T-cell (primary cell): ENCODE measurements around the gene SLC25A20. TPM values are rescaled to one million over a fixed set of nuclear protein-coding genes. Genes with fewer than 3 reads are reported as not detected.

Experiments used
- ATAC-seq, 4 experiments: fragments of 200-7000 bp in 3 of 4; fragments of 150-1000 bp in 1 of 4; cut with Tn5 transposase; replicated peaks in 1 of 4; 1 replicate in 3 of 4; 2 replicates in 1 of 4; pipeline ENCODE4 v1.10.0; 2021; ENCODE audit warnings: moderate library complexity in 3 of 4, mild to moderate bottlenecking in 2 of 4, moderate number of reproducible peaks in 1 of 4
- CTCF ChIA-PET, 2 donors: fragments of 300-600 bp; sonication (Branson Sonifier 250); formaldehyde crosslinking; loops; one replicate each; lab custom pipeline; 2022; ENCODE audit warnings: antibody characterized with exemption in 2 of 2; lab: Charles Lee
- POLR2A ChIA-PET, 2 donors: fragments of 300-600 bp; sonication (Branson Sonifier 250); formaldehyde crosslinking; loops; one replicate each; lab custom pipeline; 2022; ENCODE audit warnings: antibody characterized with exemption in 2 of 2; lab: Charles Lee
- DNase-seq, 35 experiments: peaks; one replicate each; pipeline versions ENCODE4 v3.0.0 to v3.0.0-alpha.2; 2013 to 2023
- H3K27ac ChIP-seq: one replicate; pipeline ENCODE4 v1.5.1; 2013; ENCODE audit warnings: low read length
- H3K27me3 ChIP-seq, 2 experiments: replicated peaks in 1 of 2; 1 replicate in 1 of 2; 2 replicates in 1 of 2; pipeline versions ENCODE4 v1.6.1 to v1.7.0; 2013; ENCODE audit warnings: low read length in 1 of 2, mixed read lengths in 1 of 2; ENCODE audit not compliant: control insufficient read depth in 2 of 2, insufficient read depth in 2 of 2; ENCODE audit errors: extremely low read depth in 1 of 2
- H3K36me3 ChIP-seq, 2 donors: 1 replicate in 1 of 2; 2 replicates in 1 of 2; pipeline versions ENCODE4 v1.6.1 to v1.7.0; 2013; ENCODE audit warnings: low read length in 1 of 2; ENCODE audit not compliant: control insufficient read depth in 2 of 2, insufficient read depth in 1 of 2; ENCODE audit errors: extremely low read depth in 1 of 2
- H3K4me1 ChIP-seq, 2 experiments: 1 replicate in 1 of 2; 2 replicates in 1 of 2; pipeline versions ENCODE4 v1.6.1 to v1.7.0; 2013; ENCODE audit warnings: low read length in 2 of 2, mixed read lengths in 1 of 2; ENCODE audit not compliant: insufficient read depth in 2 of 2, control insufficient read depth in 1 of 2; ENCODE audit errors: extremely low read depth in 1 of 2
- H3K4me3 ChIP-seq, 2 donors: 1 replicate in 1 of 2; 2 replicates in 1 of 2; pipeline versions ENCODE4 v1.5.1 to v1.7.0; 2013; ENCODE audit warnings: mild to moderate bottlenecking in 2 of 2, low read length in 1 of 2, moderate library complexity in 1 of 2; ENCODE audit not compliant: control insufficient read depth in 1 of 2; ENCODE audit errors: extremely low read depth in 1 of 2
- H3K9me3 ChIP-seq: 2 replicates; pipeline ENCODE4 v1.7.0; 2013
- H3K27ac Mint-ChIP-seq, 2 donors: one replicate each; pipeline ENCODE4 v1.8.0; 2020 to 2021; ENCODE audit warnings: mild to moderate bottlenecking in 2 of 2, mixed read lengths in 2 of 2
- H3K27me3 Mint-ChIP-seq, 2 donors: one replicate each; pipeline ENCODE4 v1.8.0; 2021 to 2022; ENCODE audit warnings: mixed read lengths in 2 of 2
- H3K36me3 Mint-ChIP-seq: one replicate; pipeline ENCODE4 v1.8.0; 2021; ENCODE audit warnings: mixed read lengths
- H3K4me1 Mint-ChIP-seq, 3 donors: one replicate each; pipeline ENCODE4 v1.8.0; 2020 to 2022; ENCODE audit warnings: mixed read lengths in 3 of 3, mild to moderate bottlenecking in 1 of 3
- H3K4me3 Mint-ChIP-seq, 3 donors: one replicate each; pipeline ENCODE4 v1.8.0; 2020 to 2022; ENCODE audit warnings: mild to moderate bottlenecking in 3 of 3, mixed read lengths in 3 of 3, moderate library complexity in 3 of 3
- H3K9me3 Mint-ChIP-seq, 3 donors: one replicate each; pipeline ENCODE4 v1.8.0; 2020 to 2022; ENCODE audit warnings: mixed read lengths in 3 of 3
- WGBS: methylation state at CpG from one replicate; pipeline ENCODE4 v1.1.5; 2013; ENCODE audit warnings: missing lambda C conversion rate; ENCODE audit not compliant: insufficient coverage; 5-methylcytosine and 5-hydroxymethylcytosine counted together
- total RNA-seq, 35 experiments: library from RNA in 6 of 35; stranded (reverse) in 6 of 35; fragments of 120-200 nt in 1 of 35; gene quantifications; one replicate each; pipeline versions ENCODE4 v1.2.1 to v1.2.4 and lab custom pipeline; 2013 to 2026

SLC25A20 gene
- total RNA-seq, 5 donors from 2014 or later (not counting 1 experiment from before 2014, with no cell fraction given), result 9.4 to 18.2 (median 14.7) TPM

DNA sequence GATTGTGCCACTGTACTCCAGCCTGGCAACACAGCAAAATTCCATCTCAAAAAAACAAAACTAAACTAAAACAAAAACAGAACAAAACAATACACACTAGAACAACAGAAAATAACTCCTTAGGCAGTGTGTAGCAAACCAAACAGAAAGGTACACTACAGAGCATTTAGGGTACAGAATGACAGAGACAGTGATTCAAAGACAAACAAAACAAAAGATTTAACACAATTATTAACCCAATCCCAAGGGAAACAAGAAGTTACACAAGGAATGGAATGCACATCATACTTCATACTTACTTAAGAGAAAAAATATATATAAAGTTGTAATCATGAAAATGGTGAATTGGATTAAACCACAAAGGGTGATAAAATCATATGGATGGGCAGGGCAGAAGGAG, 12.9 kb downstream of the SLC25A20 start:
- no peak overlapping the region for H3K27ac Mint-ChIP-seq
- Histone ChIP-seq H3K27me3 (no peaks in the 10 kb centered on the region), H3K9me3 (no peaks in the 10 kb centered on the region), H3K4me1 (no peaks in the 10 kb centered on the region), H3K36me3 (peaks cover 0 to 46% of the 10 kb centered on the region in 2 donors), H3K27ac (no peak overlapping the region), H3K4me3 (no peak overlapping the region)
- no peaks in the 10 kb centered on the region for H3K27me3 Mint-ChIP-seq
- POLR2A ChIA-PET, result no interaction called here
- no peak for ATAC-seq
- peaks cover 23% of the 10 kb centered on the region for H3K36me3 Mint-ChIP-seq
- peaks cover 13 to 24% (median 17%) of the 10 kb centered on the region in 3 donors for H3K4me1 Mint-ChIP-seq
- no peak overlapping the region for H3K4me3 Mint-ChIP-seq
- CTCF ChIA-PET, result no interaction called here
- no peaks in the 10 kb centered on the region for H3K9me3 Mint-ChIP-seq
- DNase-seq, result no peak

GRCh38 chr3:48881652-48882114, 17.0 kb downstream of the SLC25A20 start:
- no peak for ATAC-seq
- Histone ChIP-seq H3K27ac (no peak overlapping the region), H3K27me3 (no peaks in the 10 kb centered on the region), H3K4me3 (no peak overlapping the region), H3K36me3 (peaks cover 5 to 50% of the 10 kb centered on the region in 2 donors), H3K9me3 (no peaks in the 10 kb centered on the region), H3K4me1 (no peaks in the 10 kb centered on the region)
- H3K27me3 Mint-ChIP-seq, result no peaks in the 10 kb centered on the region
- ChIA-PET CTCF (no interaction called here), POLR2A (no interaction called here)
- no peak overlapping the region for H3K4me3 Mint-ChIP-seq
- peaks cover 21% of the 10 kb centered on the region for H3K36me3 Mint-ChIP-seq
- no peaks in the 10 kb centered on the region for H3K9me3 Mint-ChIP-seq
- DNase-seq, result no peak
- H3K4me1 Mint-ChIP-seq, result peaks cover 5 to 13% (median 9%) of the 10 kb centered on the region in 3 donors
- no peak overlapping the region for H3K27ac Mint-ChIP-seq
- WGBS, result 96% methylated on average over 5 of the region's 5 CpGs

DNA sequence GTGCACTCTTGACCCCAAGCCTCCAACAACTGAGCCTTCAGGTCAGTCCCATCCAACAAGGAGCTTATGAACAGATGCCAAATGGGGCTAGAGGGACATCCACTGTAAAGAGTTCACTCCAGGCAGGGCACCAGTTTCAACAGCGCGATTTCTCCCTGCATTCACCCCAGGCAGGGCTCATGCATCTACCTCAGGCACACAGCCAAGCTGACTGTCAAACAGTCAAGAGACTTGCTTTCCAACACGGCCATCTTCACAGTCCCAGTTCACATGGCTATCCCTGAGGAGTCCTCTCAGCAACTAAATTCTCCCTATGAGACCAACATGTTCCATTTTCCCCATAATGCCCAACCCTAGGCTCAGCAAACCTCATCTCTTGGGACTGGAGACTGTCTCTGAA, 17.7 kb downstream of the SLC25A20 start:
- 100% methylated on average over 3 of the region's 3 CpGs for WGBS
- H3K36me3 ChIP-seq, result peaks cover 7 to 48% of the 10 kb centered on the region in 2 donors

DNA sequence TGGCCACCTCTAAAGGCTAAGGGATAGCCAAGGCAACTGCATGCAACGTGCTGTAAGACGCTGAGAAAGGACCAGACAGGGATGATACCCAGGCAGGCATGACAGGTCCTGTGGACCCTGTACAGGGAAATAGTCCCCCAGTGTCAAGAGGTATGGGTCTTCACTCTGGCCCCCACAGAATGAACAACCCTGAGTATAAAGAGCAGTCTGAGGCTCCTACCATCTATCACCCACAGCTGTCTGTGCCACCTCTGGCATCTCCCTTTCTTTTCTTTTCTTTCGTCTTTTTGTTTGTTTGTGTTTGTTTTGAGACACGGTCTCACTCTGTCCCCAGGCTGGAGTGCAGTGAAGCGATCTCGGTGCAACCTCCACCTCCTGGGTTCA, 18.7 kb downstream of the SLC25A20 start:
- WGBS, result 100% methylated on average over 2 of the region's 6 CpGs
- no peak overlapping the region for H3K27ac Mint-ChIP-seq
- H3K4me3 ChIP-seq, result no peak overlapping the region
- no peaks in the 10 kb centered on the region for H3K4me1 ChIP-seq
- no peak for DNase-seq
- H3K9me3 Mint-ChIP-seq, result no peaks in the 10 kb centered on the region
- no peak for ATAC-seq
- no peak overlapping the region for H3K27ac ChIP-seq
- peaks cover 17% of the 10 kb centered on the region for H3K36me3 Mint-ChIP-seq
- no peaks in the 10 kb centered on the region for H3K27me3 ChIP-seq
- peaks cover 13 to 44% of the 10 kb centered on the region in 2 donors for H3K36me3 ChIP-seq
- POLR2A ChIA-PET, result no interaction called here
- CTCF ChIA-PET, result no interaction called here
- no peaks in the 10 kb centered on the region for H3K9me3 ChIP-seq
- H3K4me1 Mint-ChIP-seq, result peaks cover 2% of the 10 kb centered on the region in 3 donors
- no peak overlapping the region for H3K4me3 Mint-ChIP-seq
- no peaks in the 10 kb centered on the region for H3K27me3 Mint-ChIP-seq

More for the DNA sequence above, 17.7 kb downstream of the SLC25A20 start:
- Mint-ChIP-seq H3K9me3 (no peaks in the 10 kb centered on the region), H3K27ac (no peak overlapping the region), H3K27me3 (no peaks in the 10 kb centered on the region), H3K36me3 (peaks cover 21% of the 10 kb centered on the region), H3K4me1 (peaks cover 5 to 11% (median 9%) of the 10 kb centered on the region in 3 donors), H3K4me3 (no peak overlapping the region)
- no peak for ATAC-seq
- Histone ChIP-seq H3K4me1 (no peaks in the 10 kb centered on the region), H3K9me3 (no peaks in the 10 kb centered on the region), H3K4me3 (no peak overlapping the region), H3K27ac (no peak overlapping the region), H3K27me3 (no peaks in the 10 kb centered on the region)
- ChIA-PET POLR2A (interaction anchor here in 1 of 2 donors (0.6 kb wide), 1 partner anchor 20 kb away, joined by 8 read pairs; no protein-coding TSS in a partner anchor), CTCF (interaction anchor here in 1 of 2 donors (0.6 kb wide), 1 partner anchor 74 kb away, joined by 4 read pairs; no protein-coding TSS in a partner anchor)
- no peak for DNase-seq

DNA sequence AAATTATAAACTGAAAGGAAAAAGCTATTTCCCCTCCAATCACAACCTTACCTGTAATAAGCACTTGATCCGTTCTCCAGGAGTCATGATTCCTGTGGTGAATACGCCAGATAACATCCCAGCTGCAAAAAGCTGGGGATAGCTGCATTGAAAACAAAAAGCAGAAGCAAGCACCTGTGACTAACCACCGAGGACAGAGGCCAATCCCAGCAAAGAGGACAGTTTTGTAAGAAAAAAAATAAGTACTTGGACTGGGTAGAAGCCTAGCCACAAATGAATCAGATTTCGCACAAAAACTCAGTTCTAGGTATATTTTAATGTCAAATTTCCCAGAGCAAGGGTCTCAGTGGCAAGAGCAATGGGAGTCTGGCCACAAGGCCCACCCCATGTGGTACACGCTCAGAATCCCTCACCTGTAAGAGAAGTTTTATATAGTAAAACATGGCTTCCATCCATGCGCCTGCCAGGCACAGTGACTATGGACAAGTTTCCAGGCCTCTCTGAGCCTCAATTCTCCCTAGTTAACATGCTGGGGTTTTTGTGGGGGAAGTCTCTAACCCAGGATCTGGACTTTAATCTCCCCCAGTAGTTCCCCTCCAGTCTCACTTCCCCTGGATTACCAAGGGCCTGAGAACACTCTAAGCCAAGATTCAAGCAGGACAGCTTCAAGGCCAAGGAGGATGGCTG, 19.2 kb downstream of the SLC25A20 start:
- Mint-ChIP-seq H3K36me3 (peaks cover 12% of the 10 kb centered on the region), H3K4me3 (no peak overlapping the region), H3K27ac (peak overlapping the region in 1 of 2 donors; percentile 25), H3K9me3 (no peaks in the 10 kb centered on the region), H3K27me3 (no peaks in the 10 kb centered on the region), H3K4me1 (peaks cover 0 to 2% (median 0%) of the 10 kb centered on the region in 3 donors)
- ChIA-PET POLR2A (no interaction called here), CTCF (interaction anchor here in 1 of 2 donors (0.5 to 0.6 kb wide), 2 partner anchors 26 to 137 kb away, joined by 3 to 8 read pairs; no protein-coding TSS in a partner anchor)
- no peaks in the 10 kb centered on the region for H3K27me3 ChIP-seq
- H3K4me1 ChIP-seq, result no peaks in the 10 kb centered on the region
- ATAC-seq (no peak), DNase-seq (no peak)
- no peak overlapping the region for H3K27ac ChIP-seq
- no CpG with 5 or more reads among the region's 6 CpGs for WGBS
- H3K4me3 ChIP-seq, result no peak overlapping the region
- no peaks in the 10 kb centered on the region for H3K9me3 ChIP-seq
- H3K36me3 ChIP-seq, result peaks cover 13 to 40% of the 10 kb centered on the region in 2 donors

GRCh38 chr3:48877671-48878070, 21.0 kb downstream of the SLC25A20 start:
- no peaks in the 10 kb centered on the region for H3K9me3 Mint-ChIP-seq
- no peaks in the 10 kb centered on the region for H3K9me3 ChIP-seq
- H3K4me1 ChIP-seq, result no peaks in the 10 kb centered on the region
- H3K27ac ChIP-seq, result no peak overlapping the region
- no peak for ATAC-seq
- peaks cover 13 to 28% of the 10 kb centered on the region in 2 donors for H3K36me3 ChIP-seq
- no peak for DNase-seq
- no peaks in the 10 kb centered on the region for H3K27me3 ChIP-seq
- no peak overlapping the region for H3K27ac Mint-ChIP-seq
- CTCF ChIA-PET, result no interaction called here
- H3K4me3 ChIP-seq, result no peak overlapping the region
- peaks cover 9% of the 10 kb centered on the region for H3K36me3 Mint-ChIP-seq
- POLR2A ChIA-PET, result no interaction called here
- 92% methylated on average over 5 of the region's 8 CpGs for WGBS
- peaks cover 0 to 2% (median 0%) of the 10 kb centered on the region in 3 donors for H3K4me1 Mint-ChIP-seq
- no peak overlapping the region for H3K4me3 Mint-ChIP-seq
- no peaks in the 10 kb centered on the region for H3K27me3 Mint-ChIP-seq
